Measurements from ENCODE around the gene RELCH.

The RELCH gene

GRCh38 chr18:62327977-62328376 is 140.9 kb downstream of the RELCH start:
- no peak for TF ChIP-seq CTCF (IDR thresholded peaks at IDR 0.05; ENCODE audit: low read depth, low read length)
- no peak overlapping the region for H3K4me3 ChIP-seq (ENCODE audit: low read depth, low read length)

- TF ChIP-seq CTCF (IDR thresholded peaks at IDR 0.05; ENCODE audit: low read depth, low read length), result no peak
These were observed 141.8 kb downstream of the RELCH start for GRCh38 chr18:62328586-62329525.

GRCh38 chr18:62329691-62330454 is 142.8 kb downstream of the RELCH start:
- no peak for TF ChIP-seq CTCF (IDR thresholded peaks at IDR 0.05; ENCODE audit: low read depth, low read length)
- H3K4me3 ChIP-seq (ENCODE audit: low read depth, low read length), result no peak overlapping the region

More at GRCh38 chr18:62328586-62329525, 141.8 kb downstream of the RELCH start:
- no peak overlapping the region for H3K4me3 ChIP-seq (ENCODE audit: low read depth, low read length)

DNA sequence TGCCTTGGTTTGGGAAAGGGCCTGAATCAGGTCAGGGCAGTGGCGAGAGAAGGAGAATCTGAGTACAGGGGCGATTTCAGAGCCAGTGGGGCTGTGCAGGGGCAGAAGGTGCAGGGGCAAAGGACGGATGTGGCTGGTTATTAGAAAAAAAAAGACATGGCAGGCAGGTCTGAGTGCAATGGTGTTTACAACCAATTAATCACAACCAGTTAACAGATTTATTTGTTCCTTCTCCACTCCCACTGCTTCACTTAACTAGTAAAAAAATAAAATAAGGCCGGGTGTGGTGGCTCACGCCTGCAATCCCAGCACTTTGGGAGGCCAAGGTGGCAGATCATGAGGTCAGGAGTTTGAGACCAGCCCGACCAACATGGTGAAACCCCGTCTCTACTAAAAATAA is 143.6 kb downstream of the RELCH start:
- no peak overlapping the region for H3K4me3 ChIP-seq (ENCODE audit: low read depth, low read length)
- TF ChIP-seq CTCF (IDR thresholded peaks at IDR 0.05; ENCODE audit: low read depth, low read length), result no peak

DNA sequence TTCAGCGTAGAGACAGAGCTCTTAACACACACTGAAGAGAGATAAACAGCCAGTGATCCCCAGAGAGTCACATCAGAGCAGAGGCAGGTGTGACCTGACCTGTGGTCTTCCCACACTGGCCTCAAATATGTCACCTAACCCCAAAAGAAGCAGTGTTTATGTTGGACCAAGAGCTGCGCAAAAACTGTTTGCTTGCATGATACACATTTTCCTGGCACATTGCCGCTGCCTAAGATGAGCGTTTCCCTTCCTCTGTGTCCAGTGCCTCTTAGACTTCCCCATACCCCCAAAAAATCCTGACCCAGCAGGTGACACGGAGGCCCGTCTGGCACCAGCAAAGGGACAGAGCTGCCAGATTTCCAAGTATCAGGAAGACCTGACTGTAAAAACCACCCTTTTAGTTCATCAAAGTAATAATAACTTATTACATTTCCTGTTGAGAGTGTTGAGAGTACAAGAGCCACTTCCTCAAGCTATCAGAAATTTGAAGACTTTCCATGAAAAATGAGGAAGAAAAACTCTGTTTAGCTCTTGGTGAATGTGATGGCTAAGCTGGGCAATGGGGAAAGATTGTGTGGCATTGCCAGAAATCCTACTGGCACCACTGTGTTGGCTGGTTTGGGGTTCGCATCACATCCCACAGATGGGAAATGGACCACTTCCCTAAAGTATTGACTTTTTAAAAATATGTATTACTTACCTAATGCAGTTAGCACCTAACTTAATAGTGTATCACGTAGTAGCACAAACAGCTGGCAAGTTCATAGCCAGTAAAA is 144.7 kb downstream of the RELCH start:
- H3K4me3 ChIP-seq (ENCODE audit: low read depth, low read length), result no peak overlapping the region
- no peak for TF ChIP-seq CTCF (IDR thresholded peaks at IDR 0.05; ENCODE audit: low read depth, low read length)

DNA sequence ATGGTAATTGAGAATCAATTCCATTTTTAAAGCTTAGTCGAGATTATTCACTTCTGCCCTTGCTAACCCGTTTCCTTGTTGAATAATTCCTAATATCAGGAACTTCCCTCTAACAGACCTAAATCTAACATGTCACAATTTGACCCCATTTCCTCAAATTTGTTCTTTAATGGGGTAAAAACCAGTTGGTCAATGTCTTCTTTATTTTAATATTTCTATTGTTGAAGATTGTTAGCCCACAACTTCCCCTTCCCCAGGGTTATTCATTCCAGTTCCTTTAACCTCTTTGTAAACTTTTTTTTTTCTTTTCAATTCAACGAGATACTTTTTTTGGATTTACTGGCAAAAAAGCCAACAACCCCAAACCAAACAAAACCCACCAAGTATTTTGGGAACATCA is 145.4 kb downstream of the RELCH start:
- no peak for TF ChIP-seq CTCF (IDR thresholded peaks at IDR 0.05; ENCODE audit: low read depth, low read length)
- no peak overlapping the region for H3K4me3 ChIP-seq (ENCODE audit: low read depth, low read length)

Measured in WI38 (cell line).